GM10266 (cell line): ENCODE results near the gene ERCC2.

Experiments
- DNase-seq: peaks from one replicate; pipeline ENCODE4 v3.0.0; 2012; ENCODE audit errors: extremely low spot score
- TF ChIP-seq, protein P1 (sequence below): IDR thresholded peaks from 2 replicates; pipeline ENCODE4 v1.5.1; 2012; ENCODE audit warnings: mild to moderate bottlenecking, low read depth; ENCODE audit not compliant: control insufficient read depth, insufficient read depth; ENCODE audit errors: missing control alignments

Gene ERCC2

DNA sequence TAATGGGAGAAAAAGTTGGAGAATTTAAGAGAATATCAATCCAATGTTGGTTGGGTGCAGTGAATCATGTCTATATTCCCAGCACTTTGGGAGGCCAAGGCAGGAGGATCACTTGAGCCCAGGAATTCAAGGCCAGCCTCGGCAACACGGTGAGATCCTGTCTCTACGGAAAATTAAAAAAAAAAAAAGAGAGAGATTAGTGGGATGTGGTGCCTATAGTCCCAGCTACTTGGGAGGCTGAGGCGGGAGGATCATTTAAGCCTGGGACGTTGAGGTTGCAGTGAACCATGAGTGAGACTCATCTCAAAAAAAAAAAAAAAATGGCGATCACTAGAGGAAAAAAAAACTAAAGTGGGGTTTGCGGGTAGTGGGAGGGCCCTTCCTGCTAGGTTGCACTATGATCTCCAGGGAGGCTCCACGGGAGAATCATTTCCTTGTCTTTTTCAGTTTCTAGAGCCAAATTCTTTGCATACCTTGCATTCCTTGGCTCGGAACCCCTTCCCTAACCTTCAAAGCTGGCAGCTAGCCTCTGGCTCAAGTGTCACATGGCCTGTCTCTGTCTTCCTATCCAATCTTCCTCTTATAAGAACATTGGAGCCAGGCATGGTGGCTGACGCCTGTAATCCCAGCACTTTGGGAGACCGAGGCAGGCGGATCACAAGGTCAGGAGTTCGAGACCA, 5.8 kb upstream of the ERCC2 start:
- DNase-seq, result no peak
- TF ChIP-seq, protein P1, sequence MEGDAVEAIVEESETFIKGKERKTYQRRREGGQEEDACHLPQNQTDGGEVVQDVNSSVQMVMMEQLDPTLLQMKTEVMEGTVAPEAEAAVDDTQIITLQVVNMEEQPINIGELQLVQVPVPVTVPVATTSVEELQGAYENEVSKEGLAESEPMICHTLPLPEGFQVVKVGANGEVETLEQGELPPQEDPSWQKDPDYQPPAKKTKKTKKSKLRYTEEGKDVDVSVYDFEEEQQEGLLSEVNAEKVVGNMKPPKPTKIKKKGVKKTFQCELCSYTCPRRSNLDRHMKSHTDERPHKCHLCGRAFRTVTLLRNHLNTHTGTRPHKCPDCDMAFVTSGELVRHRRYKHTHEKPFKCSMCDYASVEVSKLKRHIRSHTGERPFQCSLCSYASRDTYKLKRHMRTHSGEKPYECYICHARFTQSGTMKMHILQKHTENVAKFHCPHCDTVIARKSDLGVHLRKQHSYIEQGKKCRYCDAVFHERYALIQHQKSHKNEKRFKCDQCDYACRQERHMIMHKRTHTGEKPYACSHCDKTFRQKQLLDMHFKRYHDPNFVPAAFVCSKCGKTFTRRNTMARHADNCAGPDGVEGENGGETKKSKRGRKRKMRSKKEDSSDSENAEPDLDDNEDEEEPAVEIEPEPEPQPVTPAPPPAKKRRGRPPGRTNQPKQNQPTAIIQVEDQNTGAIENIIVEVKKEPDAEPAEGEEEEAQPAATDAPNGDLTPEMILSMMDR, result no peak

DNA sequence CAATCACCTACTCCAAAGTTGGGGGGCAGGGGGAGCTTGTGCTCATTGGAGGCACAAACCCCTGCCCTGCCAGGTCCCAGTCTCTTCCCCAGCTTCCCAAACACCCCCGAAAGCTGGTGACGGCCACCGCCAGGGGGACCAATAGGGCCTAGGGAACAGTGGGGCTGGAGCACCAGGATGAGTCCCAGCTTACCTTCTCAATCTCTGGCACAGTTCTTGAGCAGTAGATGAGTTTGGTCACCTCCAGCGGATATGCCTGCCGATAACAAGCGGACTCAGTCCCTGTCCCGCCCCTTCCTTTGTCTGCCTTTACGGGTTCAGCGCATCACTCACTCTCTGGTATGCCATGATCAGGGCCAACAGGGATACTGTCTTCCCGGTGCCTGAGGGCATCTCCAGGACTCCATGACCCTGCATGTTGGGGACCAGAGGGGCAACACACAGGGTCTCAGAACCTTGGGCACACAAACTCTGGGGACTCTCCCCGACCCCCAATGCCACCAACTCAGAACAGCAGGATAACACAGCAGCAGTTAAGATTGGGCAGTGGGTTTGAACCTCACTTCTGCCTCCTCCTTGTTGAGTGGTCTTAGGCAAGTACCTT, 1.5 kb downstream of the ERCC2 start:
- no peak for DNase-seq

DNA sequence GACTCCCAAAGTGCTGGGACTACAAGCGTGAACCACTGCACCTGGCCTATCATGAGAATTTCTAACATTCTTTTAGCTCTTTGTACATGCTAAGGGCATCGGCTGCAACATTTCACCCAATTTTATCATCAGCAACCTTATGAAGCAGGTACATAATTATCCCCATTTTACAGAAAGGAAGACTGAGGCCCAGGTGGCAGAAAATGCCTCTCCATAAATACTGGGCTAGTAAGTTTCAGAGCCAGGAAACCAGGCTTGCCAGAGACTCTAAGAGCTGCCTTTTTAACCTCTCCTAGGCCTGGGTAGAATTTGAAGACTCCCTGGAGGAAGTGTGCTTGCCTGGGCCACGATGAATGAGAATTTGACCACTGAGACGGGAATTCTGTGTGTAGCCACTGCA, 2.2 kb downstream of the ERCC2 start:
- TF ChIP-seq, protein P1, result no peak
- no peak for DNase-seq

More for the DNA sequence above, 1.5 kb downstream of the ERCC2 start:
- TF ChIP-seq, protein P1, result no peak

DNA sequence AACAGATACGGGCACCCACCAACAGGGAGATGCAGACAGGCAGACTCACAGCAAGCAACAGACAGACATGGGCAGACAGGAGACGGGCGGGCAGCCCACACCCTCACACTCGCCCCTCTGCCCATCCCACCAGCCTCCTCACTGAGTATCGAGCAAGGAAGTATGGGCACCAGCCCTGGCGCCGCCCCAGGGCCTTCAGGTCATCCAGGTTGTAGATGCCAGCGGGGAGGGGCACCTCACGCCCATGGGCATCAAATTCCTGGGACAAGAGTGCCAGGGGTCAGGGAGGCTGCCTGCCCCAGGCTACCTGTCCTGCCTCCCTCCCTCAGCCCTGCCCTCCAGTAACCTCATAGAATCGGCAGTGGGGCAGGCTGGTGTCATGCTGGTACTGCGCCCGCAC, 5.7 kb downstream of the ERCC2 start:
- no peak for DNase-seq
- TF ChIP-seq, protein P1, result no peak

DNA sequence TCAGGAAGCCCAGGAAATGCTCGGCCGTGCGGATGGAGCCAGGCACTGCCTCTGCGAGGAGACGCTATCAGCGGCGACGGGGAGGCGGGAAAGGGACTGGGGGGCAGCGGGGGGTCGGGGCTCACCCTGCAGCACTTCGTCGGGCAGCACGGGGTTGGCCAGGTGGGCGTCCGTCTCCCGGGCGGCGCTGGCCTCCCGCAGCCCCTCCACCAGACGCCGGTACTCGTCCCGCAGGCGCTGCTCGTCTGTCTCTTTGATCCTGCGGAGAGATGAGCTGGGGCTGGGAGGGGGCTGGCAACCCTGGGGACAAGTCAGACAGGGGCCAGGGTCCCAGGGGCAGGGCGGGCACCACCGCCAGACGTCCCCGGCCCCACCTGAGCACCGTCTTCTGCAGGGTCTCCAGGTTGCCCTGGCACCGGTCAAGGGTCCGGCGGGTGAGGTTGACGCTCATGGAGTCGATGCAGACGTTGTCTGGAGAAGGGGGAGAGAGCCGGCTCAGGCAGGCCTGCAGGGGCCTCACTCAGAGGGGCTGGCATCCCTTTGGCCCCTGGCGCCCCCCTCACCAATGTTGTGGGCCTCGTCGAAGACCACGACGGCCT, 6.4 kb downstream of the ERCC2 start:
- TF ChIP-seq, protein P1, result no peak
- DNase-seq, result no peak

DNA sequence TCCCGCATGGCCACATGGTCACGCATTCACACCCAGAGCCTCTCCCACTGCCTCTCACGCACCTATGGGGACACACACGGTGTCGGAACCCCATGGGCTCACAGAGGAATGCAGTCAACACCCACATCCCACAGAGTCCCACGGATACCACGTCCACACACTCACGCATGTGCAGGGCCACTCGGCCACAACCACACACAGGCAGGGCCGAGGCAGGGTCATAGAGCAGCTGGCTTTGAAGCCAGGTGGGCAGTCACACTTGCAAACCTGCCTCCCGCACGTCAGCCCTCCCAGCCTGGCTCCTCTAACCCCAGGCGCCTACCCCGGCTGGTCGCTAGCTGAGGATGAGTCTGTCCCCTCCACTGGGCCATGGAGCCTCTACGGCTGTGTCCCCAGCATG, 8.1 kb downstream of the ERCC2 start:
- DNase-seq, result no peak
- TF ChIP-seq, protein P1, result no peak

DNA sequence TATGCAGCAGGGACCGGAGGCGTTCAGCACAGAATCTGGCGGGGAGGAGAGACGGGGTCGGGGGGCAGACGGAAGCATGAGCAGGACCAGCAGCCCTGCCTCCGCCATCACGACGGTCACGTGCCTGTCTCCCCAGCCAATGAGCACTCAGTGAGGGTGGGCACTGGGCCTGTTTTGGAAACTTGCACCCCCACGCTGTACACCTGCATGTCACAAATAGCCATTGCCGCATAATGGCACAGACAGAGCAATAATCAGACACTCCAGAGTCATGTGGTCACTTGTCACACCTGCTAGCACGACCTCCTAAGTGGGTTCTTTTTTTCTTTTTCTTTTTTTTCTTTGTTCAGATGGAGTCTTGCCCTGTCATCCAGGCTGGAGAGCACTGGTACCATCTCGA, 8.8 kb downstream of the ERCC2 start:
- TF ChIP-seq, protein P1, result no peak
- no peak for DNase-seq
